Breast epithelium (tissue), 4 donors: ENCODE results near the gene EPHA6. TPM values are rescaled to one million over a fixed set of nuclear protein-coding genes. Genes with fewer than 3 reads are reported as not detected.

Source experiments
- DNase-seq, 2 donors: peaks; one replicate each; pipeline ENCODE4 v3.0.0-alpha.2; 2019; ENCODE audit warnings: low spot score in 2 of 2
- H3K27ac ChIP-seq, 2 donors: fragments of 200-600 bp; sonication (generic) in 1 of 2; one replicate each; pipeline ENCODE4 v1.5.1; 2016 to 2019; ENCODE audit warnings: mild to moderate bottlenecking in 1 of 2
- H3K27me3 ChIP-seq, 2 donors: fragments of 200-600 bp; sonication (generic) in 1 of 2; one replicate each; pipeline versions ENCODE4 v1.5.1 to v1.6.0; 2017 to 2019; ENCODE audit warnings: control low read depth in 1 of 2, mild to moderate bottlenecking in 1 of 2
- H3K36me3 ChIP-seq: fragments of 200-600 bp; one replicate; pipeline ENCODE4 v1.5.1; 2019
- H3K4me1 ChIP-seq, 2 donors: fragments of 200-600 bp; sonication (generic); one replicate each; pipeline ENCODE4 v1.5.1; 2016 to 2019; ENCODE audit warnings: control low read depth in 1 of 2
- H3K4me3 ChIP-seq, 3 donors: fragments of 200-600 bp; sonication (generic); 1 replicate in 2 of 3; 2 replicates in 1 of 3; pipeline ENCODE4 v1.5.1; 2016 to 2019; ENCODE audit warnings: mild to moderate bottlenecking in 3 of 3, moderate library complexity in 2 of 3
- H3K9me3 ChIP-seq, 2 donors: fragments of 200-600 bp; sonication (generic) in 1 of 2; one replicate each; pipeline ENCODE4 v1.5.1; 2016 to 2019; ENCODE audit warnings: control low read depth in 1 of 2
- CTCF ChIP-seq, 3 donors: fragments of 450-650 bp; IDR thresholded peaks; one replicate each; pipeline ENCODE4 v1.5.1; 2016 to 2017; ENCODE audit warnings: antibody characterized with exemption in 3 of 3, mild to moderate bottlenecking in 3 of 3, moderate library complexity in 3 of 3
- POLR2A ChIP-seq: fragments of 450-650 bp; IDR thresholded peaks from one replicate; pipeline ENCODE4 v1.6.1; 2016; ENCODE audit warnings: antibody characterized with exemption, mild to moderate bottlenecking, moderate library complexity
- POLR2AphosphoS5 ChIP-seq, 3 donors: sonication (generic); formaldehyde crosslinking; IDR thresholded peaks; one replicate each; pipeline ENCODE4 v1.6.1; 2017; ENCODE audit warnings: antibody characterized with exemption in 3 of 3
- intact Hi-C: fragments of 100-400 bp; cut with DNase I; formaldehyde crosslinking; loops from one replicate; pipeline ENCODE4 v1.15.1; 2023; ENCODE audit warnings: low total_unique reads
- total RNA-seq, 3 donors: library from RNA; depleted of rRNA; stranded (reverse); fragments of >200 nt; gene quantifications; one replicate each; pipeline ENCODE4 v1.1.0, GENCODE V29; 2016

The EPHA6 gene
- total RNA-seq, 3 donors from 2014 or later = 0.98 to 1.4 (median 1.2) TPM

- Histone ChIP-seq H3K4me1 (no peaks in the 10 kb centered on the region), H3K9me3 (peaks cover 0 to 18% of the 10 kb centered on the region in 2 donors), H3K27ac (no peak overlapping the region), H3K36me3 (no peaks in the 10 kb centered on the region), H3K27me3 (no peaks in the 10 kb centered on the region), H3K4me3 (no peak overlapping the region)
- intact Hi-C loops = no loop called here
- no peak for DNase-seq
- TF ChIP-seq CTCF (IDR thresholded peaks at IDR 0.05) (no peak), POLR2AphosphoS5 (IDR thresholded peaks at IDR 0.05) (no peak), POLR2A (no peak)
Observed at GRCh38 chr3:97059168-97059567, 244.8 kb downstream of the EPHA6 start.

GRCh38 chr3:97066531-97066930 is 252.1 kb downstream of the EPHA6 start:
- intact Hi-C loops = no loop called here

GRCh38 chr3:97070302-97070701 is 255.9 kb downstream of the EPHA6 start:
- H3K4me1 ChIP-seq = no peaks in the 10 kb centered on the region
- no peak for DNase-seq
- H3K27me3 ChIP-seq = no peaks in the 10 kb centered on the region
- no peaks in the 10 kb centered on the region for H3K9me3 ChIP-seq
- TF ChIP-seq CTCF (IDR thresholded peaks at IDR 0.05) (no peak), POLR2A (no peak), POLR2AphosphoS5 (IDR thresholded peaks at IDR 0.05) (no peak)
- H3K27ac ChIP-seq = no peak overlapping the region
- intact Hi-C loops = no loop called here
- no peak overlapping the region for H3K4me3 ChIP-seq
- no peaks in the 10 kb centered on the region for H3K36me3 ChIP-seq

More at GRCh38 chr3:97066531-97066930, 252.1 kb downstream of the EPHA6 start:
- H3K27ac ChIP-seq = no peak overlapping the region
- TF ChIP-seq POLR2AphosphoS5 (IDR thresholded peaks at IDR 0.05) (no peak), CTCF (IDR thresholded peaks at IDR 0.05) (no peak), POLR2A (no peak)
- H3K4me3 ChIP-seq = no peak overlapping the region
- no peaks in the 10 kb centered on the region for H3K36me3 ChIP-seq
- H3K27me3 ChIP-seq = no peaks in the 10 kb centered on the region
- no peak for DNase-seq
- H3K4me1 ChIP-seq = no peaks in the 10 kb centered on the region
- peaks cover 0 to 12% of the 10 kb centered on the region in 2 donors for H3K9me3 ChIP-seq

GRCh38 chr3:97074546-97074945 is 260.2 kb downstream of the EPHA6 start:
- no peaks in the 10 kb centered on the region for H3K9me3 ChIP-seq
- DNase-seq = no peak
- no peak overlapping the region for H3K27ac ChIP-seq
- H3K4me3 ChIP-seq = no peak overlapping the region
- no peaks in the 10 kb centered on the region for H3K27me3 ChIP-seq
- H3K36me3 ChIP-seq = no peaks in the 10 kb centered on the region
- H3K4me1 ChIP-seq = no peaks in the 10 kb centered on the region
- intact Hi-C loops = no loop called here
- no peak for TF ChIP-seq POLR2A
- no peak for TF ChIP-seq POLR2AphosphoS5 (IDR thresholded peaks at IDR 0.05)
- TF ChIP-seq CTCF (IDR thresholded peaks at IDR 0.05) = no peak

GRCh38 chr3:97076673-97077072 is 262.3 kb downstream of the EPHA6 start:
- no peaks in the 10 kb centered on the region for H3K9me3 ChIP-seq
- no peaks in the 10 kb centered on the region for H3K27me3 ChIP-seq
- H3K4me1 ChIP-seq = no peaks in the 10 kb centered on the region
- no peak for DNase-seq
- H3K4me3 ChIP-seq = no peak overlapping the region
- intact Hi-C loops = no loop called here
- no peaks in the 10 kb centered on the region for H3K36me3 ChIP-seq
- H3K27ac ChIP-seq = no peak overlapping the region
- TF ChIP-seq CTCF (IDR thresholded peaks at IDR 0.05) (no peak), POLR2A (no peak), POLR2AphosphoS5 (IDR thresholded peaks at IDR 0.05) (no peak)
